Tibial nerve (tissue), 4 donors: ENCODE results near the gene FANCL. TPM values are rescaled to one million over a fixed set of nuclear protein-coding genes. Genes with fewer than 3 reads are reported as not detected.
"Not testable (repeated sequence)": the region's sequence is repeated elsewhere in the genome, so short reads cannot be mapped to it uniquely, and the experiment has no call there.

ENCODE experiments used
- DNase-seq, 2 donors: peaks; one replicate each; pipeline ENCODE4 v3.0.0-alpha.2; 2019; ENCODE audit warnings: low spot score in 2 of 2
- H3K27ac ChIP-seq, 4 donors: fragments of 200-600 bp; sonication (generic) in 3 of 4; one replicate each; pipeline ENCODE4 v1.5.1; 2017 to 2019; ENCODE audit warnings: mild to moderate bottlenecking in 1 of 4
- H3K27me3 ChIP-seq, 2 donors: fragments of 200-600 bp; sonication (generic) in 1 of 2; one replicate each; pipeline versions ENCODE4 v1.5.1 to v1.6.0; 2017 to 2019
- H3K36me3 ChIP-seq, 3 donors: fragments of 200-600 bp; sonication (generic); one replicate each; pipeline ENCODE4 v1.5.1; 2018 to 2019
- H3K4me1 ChIP-seq, 4 donors: fragments of 200-600 bp; sonication (generic) in 3 of 4; one replicate each; pipeline ENCODE4 v1.5.1; 2017 to 2019
- H3K4me3 ChIP-seq, 4 donors: fragments of 200-600 bp; sonication (generic) in 3 of 4; one replicate each; pipeline ENCODE4 v1.5.1; 2017 to 2019; ENCODE audit warnings: mild to moderate bottlenecking in 1 of 4, moderate library complexity in 1 of 4
- H3K9me3 ChIP-seq, 4 donors: fragments of 200-600 bp; sonication (generic) in 3 of 4; one replicate each; pipeline ENCODE4 v1.5.1; 2017 to 2019
- EP300 ChIP-seq, 2 donors: sonication (generic); formaldehyde crosslinking; IDR thresholded peaks; one replicate each; pipeline ENCODE4 v1.6.1; 2017; ENCODE audit warnings: antibody characterized with exemption in 2 of 2, mild to moderate bottlenecking in 1 of 2
- POLR2A ChIP-seq, 2 donors: fragments of 450-650 bp; IDR thresholded peaks; one replicate each; pipeline ENCODE4 v1.6.1; 2017; ENCODE audit warnings: antibody characterized with exemption in 2 of 2, mild to moderate bottlenecking in 2 of 2, moderate library complexity in 2 of 2
- WGBS, 2 donors: methylation state at CpG; one replicate each; pipeline ENCODE4 v1.1.5; 2018; 5-methylcytosine and 5-hydroxymethylcytosine counted together
- total RNA-seq, 4 donors: library from RNA; depleted of rRNA; stranded (reverse); fragments of >200 nt; gene quantifications; one replicate each; pipeline ENCODE4 v1.1.0, GENCODE V29; 2016
- TF ChIP-seq, protein P1 (sequence below), 5 experiments: fragments of 200-600 bp in 3 of 5; fragments of 450-650 bp in 2 of 5; sonication (generic) in 3 of 5; IDR thresholded peaks; one replicate each; pipeline ENCODE4 v1.5.1; 2016 to 2019; ENCODE audit warnings: antibody characterized with exemption in 5 of 5, mild to moderate bottlenecking in 3 of 5, moderate library complexity in 2 of 5

Gene FANCL
- total RNA-seq, 4 donors from 2014 or later, result 19.3 to 26.5 (median 24.5) TPM

DNA sequence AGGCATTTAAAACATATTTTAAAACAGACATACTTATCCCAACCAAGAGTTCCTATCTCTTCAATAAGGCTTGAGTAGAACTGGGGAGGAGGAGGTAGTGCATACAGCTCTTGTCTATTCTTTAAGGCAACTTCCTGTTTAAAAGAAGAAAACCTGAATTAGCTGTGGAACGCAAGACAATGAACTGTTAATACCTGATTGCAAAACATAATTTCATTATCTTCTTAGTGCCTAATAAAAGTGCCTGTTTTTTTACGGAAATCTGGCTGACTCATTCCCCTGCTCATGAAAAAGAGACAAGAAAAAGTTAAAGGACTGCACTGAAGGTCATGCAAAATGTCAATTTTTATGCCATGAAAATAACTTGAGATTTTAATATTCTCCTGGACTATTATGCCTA is 19.2 kb downstream of the FANCL start:
- Histone ChIP-seq H3K4me3 (no peak overlapping the region), H3K36me3 (peaks cover 0 to 20% (median 0%) of the 10 kb centered on the region in 3 donors), H3K9me3 (no peaks in the 10 kb centered on the region), H3K27me3 (no peaks in the 10 kb centered on the region), H3K4me1 (no peaks in the 10 kb centered on the region), H3K27ac (no peak overlapping the region)
- TF ChIP-seq POLR2A (IDR thresholded peaks at IDR 0.05), result no peak
- TF ChIP-seq, protein P1, sequence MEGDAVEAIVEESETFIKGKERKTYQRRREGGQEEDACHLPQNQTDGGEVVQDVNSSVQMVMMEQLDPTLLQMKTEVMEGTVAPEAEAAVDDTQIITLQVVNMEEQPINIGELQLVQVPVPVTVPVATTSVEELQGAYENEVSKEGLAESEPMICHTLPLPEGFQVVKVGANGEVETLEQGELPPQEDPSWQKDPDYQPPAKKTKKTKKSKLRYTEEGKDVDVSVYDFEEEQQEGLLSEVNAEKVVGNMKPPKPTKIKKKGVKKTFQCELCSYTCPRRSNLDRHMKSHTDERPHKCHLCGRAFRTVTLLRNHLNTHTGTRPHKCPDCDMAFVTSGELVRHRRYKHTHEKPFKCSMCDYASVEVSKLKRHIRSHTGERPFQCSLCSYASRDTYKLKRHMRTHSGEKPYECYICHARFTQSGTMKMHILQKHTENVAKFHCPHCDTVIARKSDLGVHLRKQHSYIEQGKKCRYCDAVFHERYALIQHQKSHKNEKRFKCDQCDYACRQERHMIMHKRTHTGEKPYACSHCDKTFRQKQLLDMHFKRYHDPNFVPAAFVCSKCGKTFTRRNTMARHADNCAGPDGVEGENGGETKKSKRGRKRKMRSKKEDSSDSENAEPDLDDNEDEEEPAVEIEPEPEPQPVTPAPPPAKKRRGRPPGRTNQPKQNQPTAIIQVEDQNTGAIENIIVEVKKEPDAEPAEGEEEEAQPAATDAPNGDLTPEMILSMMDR (IDR thresholded peaks at IDR 0.05), result no peak
- TF ChIP-seq EP300 (IDR thresholded peaks at IDR 0.05), result no peak
- WGBS, 2 donors, result 80 to 86% methylated on average over 2 of the region's 2 CpGs
- DNase-seq, result no peak

DNA sequence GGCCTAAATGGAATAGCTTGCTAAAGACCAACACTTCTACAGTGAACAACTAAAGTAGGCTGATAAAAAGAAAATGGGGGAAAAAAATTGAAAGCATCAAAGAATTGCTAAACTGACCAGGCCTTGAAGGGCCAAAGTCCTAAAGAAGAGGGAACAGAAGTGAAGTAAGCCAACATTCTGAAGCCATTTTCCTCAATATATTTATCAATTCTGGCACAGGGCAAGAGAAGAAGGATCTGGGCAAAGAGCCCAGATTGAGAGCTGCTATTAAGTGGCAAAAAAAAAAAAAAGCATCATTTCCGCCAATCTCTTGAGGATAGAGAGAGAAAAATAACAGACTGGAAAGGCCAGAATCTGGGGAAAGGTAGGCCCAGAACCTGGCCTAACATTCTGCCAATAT is 25.7 kb downstream of the FANCL start:
- no peak for TF ChIP-seq POLR2A (IDR thresholded peaks at IDR 0.05)
- TF ChIP-seq, protein P1 (IDR thresholded peaks at IDR 0.05), result no peak
- TF ChIP-seq EP300 (IDR thresholded peaks at IDR 0.05), result no peak
- DNase-seq, result no peak
- no peak overlapping the region for H3K4me3 ChIP-seq
- peaks cover 0 to 30% (median 0%) of the 10 kb centered on the region in 3 donors for H3K36me3 ChIP-seq
- H3K9me3 ChIP-seq, result no peaks in the 10 kb centered on the region
- no peak overlapping the region for H3K27ac ChIP-seq
- no peaks in the 10 kb centered on the region for H3K27me3 ChIP-seq
- H3K4me1 ChIP-seq, result no peaks in the 10 kb centered on the region
- WGBS, 2 donors, result 45 to 50% methylated on average over 1 of the region's 1 CpG

DNA sequence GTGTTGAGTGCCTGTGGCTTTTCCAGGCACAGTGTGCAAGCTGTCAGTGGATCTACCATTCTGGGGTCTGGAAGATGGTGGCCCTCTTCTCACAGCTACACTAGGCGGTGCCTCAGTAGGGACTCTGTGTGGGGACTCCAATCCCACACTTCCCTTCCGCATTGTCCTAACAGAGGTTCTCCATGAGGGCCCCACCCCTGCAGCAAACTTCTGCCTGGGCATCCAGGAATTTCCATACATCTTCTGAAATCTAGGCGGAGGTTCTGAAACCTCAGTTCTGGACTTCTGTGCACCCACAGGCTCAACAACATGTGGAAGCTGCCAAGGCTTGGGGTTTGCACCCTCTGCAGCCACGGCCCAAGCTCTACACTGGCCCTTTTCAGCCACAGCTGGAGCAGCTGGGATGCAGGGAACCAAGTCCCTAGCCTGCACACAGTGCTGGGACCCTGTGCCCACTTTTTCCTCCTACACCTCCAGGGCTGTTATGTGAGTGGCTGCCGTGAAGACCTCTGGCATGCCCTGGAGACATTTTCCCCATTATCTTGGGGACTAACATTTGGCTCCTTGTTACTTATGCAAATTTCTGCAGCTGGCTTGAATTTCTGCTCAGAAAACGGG is 30.1 kb downstream of the FANCL start:
- H3K4me1 ChIP-seq, H3K27ac ChIP-seq, H3K9me3 ChIP-seq, H3K27me3 ChIP-seq, DNase-seq, H3K4me3 ChIP-seq: not testable (repeated sequence)
- peaks cover 0 to 33% (median 0%) of the 10 kb centered on the region in 3 donors for H3K36me3 ChIP-seq
- WGBS, 2 donors, result 95 to 98% methylated on average over 6 of the region's 6 CpGs

DNA sequence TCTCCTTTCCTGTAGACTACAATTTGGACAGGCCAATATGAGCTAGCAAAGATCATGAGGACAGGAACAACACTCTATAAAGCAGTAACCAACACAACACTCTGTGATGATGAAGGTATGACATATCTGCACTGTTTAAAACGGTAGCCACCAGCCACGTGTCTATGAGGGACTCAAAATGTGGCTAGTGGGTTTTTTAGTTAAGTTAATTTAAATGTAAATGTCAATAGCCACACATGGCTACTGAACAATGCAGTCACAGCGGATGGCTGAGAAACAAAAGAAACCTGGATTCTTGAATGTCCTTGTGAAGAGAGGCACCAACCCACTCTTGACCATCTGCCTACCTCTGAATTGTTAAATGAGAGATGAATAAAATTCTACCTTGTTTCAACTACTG is 33.9 kb downstream of the FANCL start:
- Histone ChIP-seq H3K9me3 (no peaks in the 10 kb centered on the region), H3K36me3 (peaks cover 0 to 25% (median 0%) of the 10 kb centered on the region in 3 donors), H3K27ac (no peak overlapping the region), H3K4me1 (no peaks in the 10 kb centered on the region), H3K4me3 (no peak overlapping the region), H3K27me3 (no peaks in the 10 kb centered on the region)
- no peak for DNase-seq
- TF ChIP-seq POLR2A (IDR thresholded peaks at IDR 0.05) (no peak), EP300 (IDR thresholded peaks at IDR 0.05) (no peak)
- TF ChIP-seq, protein P1 (IDR thresholded peaks at IDR 0.05), result no peak
- WGBS, 2 donors, result 82 to 88% methylated on average over 3 of the region's 3 CpGs

DNA sequence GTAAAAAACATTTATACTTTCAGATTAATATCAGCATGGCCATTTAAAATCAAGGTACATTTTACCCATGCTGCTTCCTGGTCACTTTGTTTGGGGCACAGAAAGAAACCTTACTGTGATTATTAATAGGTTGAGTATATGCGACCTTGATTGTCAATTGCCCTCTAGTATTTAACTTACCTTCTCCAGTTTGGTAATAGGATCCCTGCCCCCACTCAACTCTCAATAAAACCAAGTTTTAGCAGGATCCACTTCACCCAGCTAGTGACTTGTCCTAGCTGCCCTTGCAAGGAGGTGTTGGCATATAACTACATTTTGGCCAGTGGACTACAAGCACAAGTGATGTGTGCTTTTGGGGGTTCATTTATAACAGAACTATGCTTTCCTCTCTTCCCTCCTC is 34.3 kb downstream of the FANCL start:
- WGBS, 2 donors, result 91 to 97% methylated on average over 1 of the region's 1 CpG
- TF ChIP-seq POLR2A (IDR thresholded peaks at IDR 0.05), result no peak
- TF ChIP-seq EP300 (IDR thresholded peaks at IDR 0.05), result no peak
- TF ChIP-seq, protein P1 (IDR thresholded peaks at IDR 0.05), result no peak
- no peak for DNase-seq
- Histone ChIP-seq H3K27ac (no peak overlapping the region), H3K4me3 (no peak overlapping the region), H3K27me3 (no peaks in the 10 kb centered on the region), H3K36me3 (peaks cover 0 to 21% (median 0%) of the 10 kb centered on the region in 3 donors), H3K4me1 (no peaks in the 10 kb centered on the region), H3K9me3 (no peaks in the 10 kb centered on the region)
